Cardiac fibroblast (primary cell): Measurements from ENCODE around the gene STAT6.
"Not testable (repeated sequence)": the region's sequence is repeated elsewhere in the genome, so short reads cannot be mapped to it uniquely, and the experiment has no call there.

Source experiments
- DNase-seq, 2 donors: peaks; one replicate each; pipeline versions ENCODE4 v3.0.0 to v3.0.0-alpha.2; 2010; ENCODE audit warnings: low read depth in 2 of 2
- H3K4me3 ChIP-seq, 2 donors: replicated peaks in 1 of 2; 1 replicate in 1 of 2; 2 replicates in 1 of 2; pipeline ENCODE4 v1.5.1; 2011; ENCODE audit warnings: low read depth in 2 of 2, low read length in 2 of 2, mild to moderate bottlenecking in 2 of 2, moderate library complexity in 1 of 2
- CTCF ChIP-seq: IDR thresholded peaks from one replicate; pipeline ENCODE4 v1.5.1; 2011; ENCODE audit warnings: low read depth, mild to moderate bottlenecking, low read length, inconsistent platforms

Gene STAT6

GRCh38 chr12:57087010-57087690 lies 24.0 kb downstream of the STAT6 start:
- DNase-seq = peak; percentile 89 to 98
- no peak for TF ChIP-seq CTCF
- peak overlapping the region; percentile 72 to 78 for H3K4me3 ChIP-seq

GRCh38 chr12:57086493-57087009 lies 24.6 kb downstream of the STAT6 start:
- peak; percentile 64 to 92 for DNase-seq
- TF ChIP-seq CTCF = peak; percentile 35
- H3K4me3 ChIP-seq = peak overlapping the region; percentile 72 to 78

DNA sequence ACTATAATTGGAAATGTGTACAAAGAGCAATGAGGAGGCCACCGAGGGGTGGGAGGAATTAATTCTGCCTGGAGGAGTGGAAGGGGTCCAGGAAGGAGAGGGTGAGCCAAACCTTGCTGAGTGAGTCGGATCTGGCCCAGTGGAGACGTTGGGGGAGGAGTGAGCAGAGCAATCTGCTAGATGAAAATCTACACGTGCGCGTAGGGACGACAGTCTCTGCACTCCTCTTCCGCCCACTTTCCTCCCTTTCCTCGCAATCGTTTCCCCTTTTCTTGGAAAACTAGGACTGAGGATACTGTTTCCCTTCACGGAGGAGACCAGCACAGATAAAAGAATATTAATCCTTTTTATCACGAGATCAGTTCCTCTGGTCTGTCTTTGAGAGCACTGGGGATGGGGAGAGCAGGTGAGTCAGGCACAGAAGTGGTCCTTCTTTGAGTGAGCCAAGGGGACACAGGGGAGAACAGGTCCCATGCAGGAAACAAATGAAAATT lies 25.1 kb downstream of the STAT6 start:
- TF ChIP-seq CTCF = no peak
- peak in 1 of 2 donors; percentile 86 for DNase-seq
- H3K4me3 ChIP-seq = peak overlapping the region; percentile 72 to 78

- DNase-seq = no peak
- TF ChIP-seq CTCF = no peak
Measured at GRCh38 chr12:57080855-57081254, 30.3 kb downstream of the STAT6 start.

GRCh38 chr12:57079821-57080220 lies 31.3 kb downstream of the STAT6 start:
- no peak for DNase-seq
- TF ChIP-seq CTCF = no peak
- H3K4me3 ChIP-seq = no peak overlapping the region

More at GRCh38 chr12:57080855-57081254, 30.3 kb downstream of the STAT6 start:
- H3K4me3 ChIP-seq = no peak overlapping the region

DNA sequence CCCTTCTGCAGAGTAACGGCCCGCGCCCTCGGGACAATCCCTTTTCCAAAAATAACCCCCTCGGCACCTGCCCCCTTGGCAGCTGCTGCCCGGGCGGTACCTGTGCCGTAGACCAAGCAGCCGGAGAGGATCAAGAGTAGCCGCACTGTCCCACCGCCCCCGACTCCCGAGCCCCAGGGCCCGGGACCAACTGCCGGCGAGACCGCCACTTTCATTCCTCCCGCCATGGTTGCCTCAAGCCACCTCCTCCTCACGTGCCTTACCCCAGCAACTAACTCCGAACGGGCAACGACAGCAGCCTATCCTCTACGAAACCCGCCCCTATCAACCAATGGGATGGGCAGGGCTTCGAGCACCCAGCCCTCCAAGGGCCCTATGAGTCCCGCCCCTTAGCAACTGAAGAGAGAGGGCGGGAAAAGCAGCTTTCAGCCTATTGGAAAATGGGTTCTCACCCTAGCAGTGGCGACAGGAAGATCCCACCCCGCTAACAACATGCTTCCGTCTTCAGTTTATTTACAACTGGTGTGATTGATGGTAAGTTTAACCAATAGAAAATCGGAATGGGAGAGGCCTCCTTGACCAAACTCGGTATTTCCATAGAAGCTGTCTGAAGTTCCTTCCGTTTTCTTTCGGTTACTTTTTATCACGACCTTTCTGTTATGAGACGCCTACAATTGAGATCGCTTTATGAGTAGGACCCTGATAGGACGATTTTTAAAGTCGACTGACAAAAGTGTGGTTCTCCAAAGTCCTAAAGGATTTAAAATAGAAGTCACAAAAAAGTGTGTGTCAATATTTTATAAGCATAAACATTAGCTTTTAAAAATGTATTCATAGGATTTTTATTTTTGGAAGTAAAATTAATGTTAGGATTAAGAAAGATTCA lies 32.4 kb downstream of the STAT6 start, which contains the start of gene NEMP1:
Gene NEMP1, minus strand, starts transcription at position 273 of the 886 bp plus-strand sequence. Its CDS starts 46 bp downstream, at position 227.
- no peak for TF ChIP-seq CTCF
- peak; percentile 100 for DNase-seq
- H3K4me3 ChIP-seq = peak within 1 kb of the TSS; percentile 73 to 84

DNA sequence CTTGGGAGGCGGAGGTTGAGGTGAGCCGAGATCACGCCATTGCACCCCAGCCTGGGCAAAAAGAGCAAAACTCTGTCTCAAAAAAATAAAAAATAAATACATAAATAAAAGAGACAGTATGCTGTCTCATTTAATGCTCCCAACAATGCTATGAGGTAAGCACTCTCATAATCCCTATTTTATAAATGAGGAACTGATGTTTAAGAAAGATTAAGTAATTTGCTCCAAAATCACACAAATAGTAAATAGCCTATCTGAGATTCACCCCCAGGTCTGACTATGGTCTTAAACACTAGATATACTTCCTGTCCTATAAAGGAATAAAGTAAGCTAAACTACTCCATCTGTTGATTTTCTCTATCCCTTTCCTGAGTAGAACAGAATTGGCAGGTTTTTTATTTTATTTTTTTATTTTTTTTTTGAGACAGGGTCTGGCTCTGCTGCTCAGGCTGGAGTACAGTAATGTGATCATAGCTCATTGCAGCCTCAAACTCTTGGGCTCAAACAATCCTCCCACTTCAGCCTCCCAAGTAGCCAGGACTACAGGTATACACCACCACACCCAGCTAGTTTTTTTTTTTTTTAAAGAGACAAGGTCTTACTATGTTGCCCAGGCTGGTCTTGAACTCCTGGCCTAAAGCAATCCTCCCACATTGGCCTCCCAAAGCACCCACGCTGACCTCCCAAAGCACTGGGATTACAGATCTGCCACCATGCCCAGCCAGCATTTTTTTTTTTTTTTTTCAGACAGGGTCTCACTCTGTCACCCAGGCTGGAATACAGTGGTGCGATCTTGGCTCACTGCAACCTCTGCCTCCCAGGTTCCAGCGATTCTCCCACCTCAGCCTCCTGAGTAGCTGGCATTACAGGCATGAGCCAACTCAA lies 37.4 kb downstream of the STAT6 start:
- not testable (repeated sequence) for DNase-seq, H3K4me3 ChIP-seq
